HG03354 (cell line): Measurements from ENCODE around the gene RIN2.
A peak's percentile ranks its signal among the peaks of the same experiment; 100 is the strongest.

Experiments used
- ATAC-seq: cut with Tn5 transposase; IDR thresholded peaks from one replicate; pipeline ENCODE4 v1.9.1; 2021; ENCODE audit warnings: mild to moderate bottlenecking; ENCODE audit not compliant: unreplicated experiment, poor library complexity, severe bottlenecking

The RIN2 gene

DNA sequence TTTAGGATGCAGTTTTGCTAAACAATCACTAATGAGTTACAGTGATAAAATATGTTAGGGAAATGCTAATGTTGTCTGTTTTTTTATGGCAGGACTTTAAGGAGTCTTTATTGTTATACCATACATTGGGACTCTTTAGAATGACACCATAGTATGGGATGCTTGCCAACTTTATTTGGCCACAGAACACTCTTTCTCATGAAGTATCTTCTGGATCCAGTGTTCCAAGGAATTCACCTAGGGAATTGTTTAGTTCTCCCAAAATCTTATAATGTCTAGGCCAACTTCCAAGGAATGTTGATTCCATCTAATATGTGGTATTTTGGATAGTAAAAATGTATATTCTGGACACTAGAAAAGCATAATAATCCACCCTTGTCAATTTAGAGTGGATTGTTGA is 3.3 kb downstream of the RIN2 start:
- ATAC-seq, result no peak

DNA sequence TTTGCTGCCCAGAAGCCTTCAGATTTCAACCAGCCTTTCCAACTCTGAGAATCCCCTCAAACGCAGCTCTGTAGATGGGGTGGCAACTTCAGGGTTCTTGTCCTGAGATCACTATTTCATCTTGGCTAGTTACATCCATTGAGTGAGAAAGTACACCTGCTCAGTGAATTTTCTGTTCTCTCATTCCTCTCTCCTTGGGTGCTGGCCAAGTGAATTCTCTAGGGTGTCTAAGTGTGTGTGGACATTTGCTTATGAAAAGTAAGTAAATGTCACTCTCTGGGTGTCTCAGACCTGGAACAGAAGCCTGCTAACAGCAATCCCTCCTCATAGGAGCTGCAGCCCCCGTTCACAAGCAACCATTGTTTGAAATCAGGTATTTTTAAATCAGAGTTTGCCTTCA is 3.8 kb downstream of the RIN2 start:
- ATAC-seq, result no peak

DNA sequence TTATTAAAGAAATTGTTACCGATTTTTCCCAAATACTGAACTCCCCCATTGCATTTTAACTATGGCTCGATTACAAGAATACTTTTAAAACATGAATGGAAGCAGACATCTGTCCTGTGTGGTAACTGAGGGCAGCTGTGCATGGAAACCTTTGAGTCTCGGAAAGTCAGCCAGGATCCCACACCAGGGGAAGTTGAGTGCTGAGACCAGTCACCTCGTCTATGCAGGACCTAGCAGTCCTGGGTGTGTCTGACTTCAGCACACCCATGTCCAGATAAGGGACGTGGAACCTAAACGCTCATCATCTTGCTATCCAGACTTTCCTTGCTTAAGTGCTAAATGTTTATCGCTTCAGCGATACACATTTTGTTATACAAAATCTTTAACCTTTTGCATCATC is 6.1 kb downstream of the RIN2 start:
- no peak for ATAC-seq

DNA sequence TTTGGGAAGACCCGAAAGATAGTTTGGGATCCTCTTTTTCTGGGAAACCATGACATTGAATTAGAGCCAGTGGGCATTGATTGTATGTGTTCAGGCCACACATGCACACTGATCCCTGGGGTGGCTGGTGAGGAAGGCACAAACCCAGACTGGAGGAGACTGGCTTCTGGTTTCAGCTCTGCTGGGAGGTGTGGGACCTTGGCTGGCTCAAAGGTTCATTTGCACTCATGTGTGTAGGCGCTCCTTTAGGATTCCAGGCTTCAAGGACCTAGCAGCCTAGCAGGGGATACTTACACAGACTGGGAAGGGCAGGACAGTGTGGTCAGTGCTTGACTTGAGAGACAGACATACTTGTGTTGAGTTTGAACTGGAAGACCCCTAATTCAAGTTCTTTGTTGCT is 7.2 kb downstream of the RIN2 start:
- no peak for ATAC-seq

DNA sequence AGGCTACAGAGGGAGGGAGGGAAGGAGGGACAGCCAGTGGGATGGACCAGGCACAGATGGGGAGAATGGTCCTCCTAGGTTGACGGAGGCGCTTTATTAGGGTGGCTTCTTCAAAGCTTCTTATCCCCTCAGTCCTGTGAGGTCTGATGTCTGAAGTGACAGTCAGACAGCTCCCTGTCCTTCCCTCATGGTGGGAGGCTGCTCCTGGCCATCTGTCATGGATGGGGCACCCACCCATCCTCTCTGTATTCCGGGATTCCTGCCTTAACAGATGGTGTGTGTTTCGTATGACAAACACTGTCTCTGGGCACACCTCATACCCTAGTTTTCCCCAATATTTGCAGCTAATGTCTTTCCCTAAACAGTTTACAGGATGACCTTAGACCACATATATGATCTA is 7.9 kb downstream of the RIN2 start:
- no peak for ATAC-seq

DNA sequence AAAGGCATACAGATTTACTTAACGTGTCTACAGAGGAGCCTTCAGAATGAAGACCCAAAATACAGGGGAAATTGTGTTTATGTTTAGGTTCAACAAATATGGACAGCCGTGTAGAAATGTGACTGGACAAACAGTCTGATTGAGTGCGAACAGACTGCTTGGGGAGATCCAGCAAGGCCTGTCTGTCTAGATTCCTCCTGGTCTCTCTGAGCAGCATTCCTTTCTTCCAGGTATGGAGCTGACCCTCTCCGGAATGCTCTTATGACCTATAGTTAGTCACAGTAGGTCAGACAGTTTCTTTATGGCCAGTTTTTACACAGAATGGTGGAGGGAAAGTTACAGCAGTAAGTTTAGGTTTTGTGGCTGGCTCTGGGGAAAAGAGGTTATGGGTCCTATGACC is 9.0 kb downstream of the RIN2 start:
- no peak for ATAC-seq

DNA sequence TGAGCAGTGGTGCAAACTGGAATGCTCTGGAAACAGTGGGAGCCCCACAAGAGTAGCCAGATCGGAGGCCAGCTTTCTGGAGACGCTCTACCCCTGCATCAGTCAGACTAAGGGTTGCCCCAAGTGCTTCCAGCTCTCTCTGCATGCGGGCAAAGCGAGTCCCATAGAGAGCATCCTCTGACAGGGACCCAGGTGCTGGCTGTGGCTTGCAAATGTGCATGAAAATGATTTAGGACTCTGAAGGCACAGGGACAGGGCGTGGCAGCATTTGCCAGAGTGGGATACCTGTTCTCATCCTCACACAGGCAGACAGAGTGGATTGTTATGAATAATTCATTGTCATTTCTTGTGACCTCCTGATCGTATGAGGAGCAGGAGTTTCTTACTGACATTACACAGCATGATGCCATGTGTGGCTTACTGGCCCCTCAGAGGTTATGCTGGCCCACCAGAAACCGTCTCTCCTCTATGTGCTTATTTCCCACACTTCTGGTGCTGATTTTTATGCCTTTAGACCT is 10.3 kb downstream of the RIN2 start:
- ATAC-seq, result no peak

DNA sequence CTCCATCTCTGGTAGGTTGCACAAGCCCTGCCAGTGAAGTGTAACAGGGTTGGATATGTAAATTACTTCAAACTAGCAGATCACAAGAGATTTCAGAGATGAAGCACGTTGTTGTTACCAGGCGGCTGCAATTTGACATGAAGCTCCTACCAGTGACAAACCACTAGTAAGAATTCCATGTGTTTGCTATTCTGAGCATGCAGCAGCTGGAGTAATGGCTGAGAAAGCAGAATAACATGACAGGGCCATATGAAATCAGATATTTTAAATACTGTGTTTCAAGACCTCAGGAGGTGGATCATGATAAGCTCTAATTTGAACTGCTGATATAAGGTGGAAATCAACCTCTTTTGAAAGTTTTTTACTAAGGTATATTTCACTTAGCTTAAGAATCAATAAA is 11.4 kb downstream of the RIN2 start:
- ATAC-seq, result no peak

DNA sequence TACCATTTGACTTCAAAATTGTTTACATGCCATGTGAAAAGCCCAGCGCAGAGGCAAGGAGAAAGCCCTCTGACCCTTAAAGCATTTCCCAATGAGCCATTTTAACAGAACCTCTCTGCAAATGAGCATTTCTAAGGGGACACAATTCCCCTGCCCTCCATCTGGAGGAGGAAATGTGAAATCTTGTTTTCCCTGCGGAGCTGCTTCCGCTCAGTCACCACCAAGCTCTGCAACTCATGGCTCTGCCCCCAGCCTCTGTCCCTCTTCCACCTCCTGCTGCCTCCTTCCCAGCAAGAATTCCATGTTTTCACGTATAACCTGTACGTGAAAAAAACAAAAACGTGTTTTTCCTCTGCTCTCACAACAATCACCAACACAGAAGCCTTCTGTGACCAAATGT is 12.3 kb downstream of the RIN2 start:
- ATAC-seq, result no peak

DNA sequence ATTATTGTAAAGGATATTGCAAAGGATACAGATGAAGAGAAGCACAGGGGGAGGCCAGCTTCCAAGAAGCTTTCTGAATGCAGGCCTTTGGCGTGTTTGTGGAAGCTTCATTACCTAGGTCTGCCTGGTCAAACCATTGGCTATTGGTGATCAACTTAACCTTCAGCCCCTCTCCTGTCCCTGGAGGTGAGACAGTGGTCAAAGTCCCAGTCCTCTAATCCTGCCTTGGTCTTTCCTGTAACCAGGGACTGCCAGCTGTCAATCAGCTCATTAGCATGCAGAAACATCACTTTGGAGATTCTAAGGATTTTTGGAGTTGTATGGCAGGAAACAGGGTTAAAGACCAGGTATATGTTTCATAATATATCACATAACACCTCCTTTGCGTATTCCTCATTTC is 13.0 kb downstream of the RIN2 start:
- no peak for ATAC-seq

DNA sequence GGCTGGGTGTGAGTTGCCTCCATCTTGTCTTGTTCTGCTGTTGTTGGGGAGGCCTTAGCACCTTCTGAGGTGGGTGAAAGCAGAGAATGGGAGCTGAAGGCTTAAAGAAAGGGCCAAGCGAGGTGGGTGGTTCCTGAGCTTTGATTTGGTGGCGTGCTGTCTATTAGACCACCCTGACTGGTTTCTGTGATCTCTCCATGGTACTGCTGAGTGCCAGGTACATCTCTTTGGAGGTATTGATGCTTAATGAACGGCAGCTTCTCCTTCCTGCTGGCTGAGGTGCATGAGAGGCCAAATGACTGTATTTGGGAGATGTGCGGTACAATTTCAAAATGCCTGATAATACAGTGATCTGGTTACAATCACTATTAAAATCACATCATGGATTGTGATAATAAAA is 15.4 kb downstream of the RIN2 start:
- no peak for ATAC-seq

DNA sequence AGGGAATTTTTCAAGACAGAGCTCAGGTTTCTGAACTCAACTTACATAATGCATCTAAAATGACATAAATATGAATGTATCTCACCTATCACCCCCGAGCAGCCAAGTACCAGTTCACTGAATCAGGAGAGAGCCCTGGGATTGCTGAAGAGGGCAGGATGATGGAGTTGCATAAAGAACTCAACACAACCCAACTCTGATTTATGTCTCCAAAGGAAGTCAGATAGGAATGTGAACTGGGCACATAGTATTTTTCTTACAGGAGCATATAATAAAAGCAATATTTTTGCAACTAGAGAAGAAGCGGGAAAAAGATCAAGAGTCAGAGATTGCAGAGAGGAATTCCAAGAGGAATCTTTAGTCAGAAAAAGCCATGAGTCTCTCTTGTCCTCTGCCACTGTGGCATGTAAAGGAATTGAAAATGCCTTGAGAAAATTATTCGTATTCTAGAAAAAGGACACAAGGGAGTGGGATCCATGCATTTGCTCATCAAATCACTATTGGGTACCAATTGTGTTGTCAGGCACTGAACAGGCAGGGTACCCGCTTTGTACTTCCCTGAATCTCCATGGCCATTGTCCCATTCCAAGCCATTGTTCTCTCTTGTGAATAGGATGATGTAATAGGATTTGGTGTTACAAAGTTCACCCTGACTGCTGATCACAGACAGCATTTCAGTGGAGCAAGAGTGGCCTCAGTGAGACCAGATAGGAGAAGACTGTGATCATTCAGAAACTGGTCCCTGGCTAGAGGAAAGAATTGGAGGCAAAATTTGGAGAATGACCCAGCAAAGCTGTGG is 16.3 kb downstream of the RIN2 start:
- ATAC-seq, result no peak

DNA sequence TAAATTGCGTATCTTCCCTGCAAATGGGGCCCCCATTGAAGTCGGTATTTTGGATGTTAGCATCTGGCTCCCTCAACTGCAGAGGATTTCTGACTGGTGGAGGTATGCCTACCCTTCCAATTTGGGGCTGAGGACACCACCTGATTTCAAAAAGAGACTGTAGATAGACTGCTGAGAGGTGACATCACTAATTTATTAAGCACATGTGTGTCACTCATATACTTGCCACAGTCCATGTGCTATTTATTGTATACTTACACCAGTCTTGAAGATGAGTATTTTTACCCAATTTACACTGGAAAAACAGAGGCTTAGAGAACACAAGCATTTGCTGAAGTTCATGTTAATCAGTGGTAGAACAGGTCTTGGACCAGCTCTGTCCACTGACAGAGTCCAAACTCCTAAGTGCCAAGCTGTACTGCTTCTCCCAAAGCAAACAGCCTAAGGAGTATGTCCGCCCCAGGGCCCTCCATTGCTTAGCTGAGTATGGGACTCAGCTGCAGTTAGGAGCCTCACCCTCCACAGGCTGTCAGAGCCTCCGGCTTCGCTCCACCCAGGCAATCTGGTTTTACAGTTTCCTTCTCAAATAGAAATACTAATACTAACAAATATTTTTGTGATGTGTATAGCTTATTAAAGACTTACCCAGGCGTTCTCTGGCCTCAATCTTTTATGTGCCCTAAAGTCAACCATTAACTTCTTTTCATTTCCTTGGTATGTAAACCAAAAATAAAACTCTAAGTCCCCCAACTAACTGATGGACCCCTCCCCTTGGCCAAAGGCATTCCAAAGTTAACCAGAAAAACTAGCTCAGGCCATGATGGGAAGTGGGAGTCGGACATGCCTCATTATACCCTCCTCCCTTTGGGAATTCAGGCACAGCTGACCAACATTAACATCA is 17.5 kb downstream of the RIN2 start:
- ATAC-seq, result no peak

DNA sequence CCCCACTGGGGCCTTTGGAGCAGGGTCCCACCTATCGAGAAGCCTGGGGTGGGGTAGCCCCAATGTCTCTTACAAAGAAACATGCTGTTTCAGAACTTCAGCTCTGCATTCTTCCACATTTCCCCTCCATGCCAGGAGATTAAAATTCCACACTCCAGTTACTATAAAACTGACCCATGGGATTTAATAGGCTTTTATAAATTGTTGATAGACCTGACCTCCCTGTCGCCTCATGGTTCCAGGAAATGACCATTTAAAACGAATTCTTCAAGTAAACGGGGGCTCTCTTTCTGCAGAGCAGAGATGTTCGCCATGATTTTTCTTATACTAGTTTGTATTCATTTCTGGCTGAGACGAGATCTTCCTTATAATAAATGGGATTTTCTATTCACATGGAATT is 19.3 kb downstream of the RIN2 start:
- ATAC-seq, result no peak

DNA sequence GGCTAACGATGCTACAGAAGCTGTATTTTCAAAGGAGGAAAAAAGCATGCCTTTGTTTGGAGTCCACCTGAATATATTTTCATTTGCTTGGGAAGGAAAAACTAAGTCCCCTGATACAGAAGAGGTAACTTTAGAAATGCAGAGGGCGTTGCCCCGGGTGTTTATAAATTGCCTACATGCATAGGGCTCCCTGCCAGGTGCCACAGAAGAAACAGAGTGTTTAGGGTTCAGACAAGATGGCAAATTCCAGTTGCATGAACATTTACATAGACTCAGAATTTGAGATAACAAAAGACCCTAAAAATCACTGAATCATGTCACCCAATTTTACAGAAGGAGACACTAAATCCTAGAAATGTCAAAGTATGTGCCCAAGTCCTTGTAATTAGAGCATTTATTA is 19.9 kb downstream of the RIN2 start:
- no peak for ATAC-seq

DNA sequence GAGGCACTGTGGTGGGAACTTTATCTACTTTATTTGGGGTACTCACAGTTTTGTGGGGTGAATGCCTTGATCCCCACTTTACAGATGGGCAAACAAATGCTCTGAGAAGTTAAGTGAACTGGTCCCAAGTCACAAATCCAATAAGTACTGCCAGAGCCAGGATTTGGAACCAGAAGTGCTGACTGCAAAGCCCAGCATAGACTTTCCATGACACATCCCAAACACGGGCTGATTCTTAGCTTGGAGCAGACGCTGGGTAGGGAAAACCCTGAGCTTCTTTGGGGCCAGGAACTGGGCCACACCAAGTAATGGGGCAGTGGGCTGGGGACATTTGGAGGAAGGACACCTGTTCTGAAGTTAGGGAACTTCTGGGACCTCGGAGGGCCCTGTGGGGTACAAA is 20.3 kb downstream of the RIN2 start:
- ATAC-seq, result no peak

DNA sequence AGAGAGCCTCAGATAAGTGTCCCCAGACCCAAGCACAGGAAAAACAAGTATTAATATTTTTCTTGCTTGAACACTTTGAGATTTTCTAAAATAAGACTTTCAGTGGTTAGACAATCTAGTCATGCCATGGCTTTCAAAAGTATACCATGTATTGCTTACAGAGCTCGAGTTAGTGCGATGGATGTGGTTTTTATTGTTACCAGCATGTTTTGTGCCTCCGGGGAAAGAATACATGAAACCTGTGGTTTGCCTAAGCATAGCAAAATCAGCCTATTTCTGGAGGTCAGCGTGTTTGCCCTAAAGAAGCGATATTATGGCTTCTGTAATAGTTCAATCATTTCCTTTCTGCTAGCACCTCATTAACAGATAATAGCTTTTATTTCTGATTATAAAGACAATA is 21.6 kb downstream of the RIN2 start:
- ATAC-seq, result peak; percentile 53

DNA sequence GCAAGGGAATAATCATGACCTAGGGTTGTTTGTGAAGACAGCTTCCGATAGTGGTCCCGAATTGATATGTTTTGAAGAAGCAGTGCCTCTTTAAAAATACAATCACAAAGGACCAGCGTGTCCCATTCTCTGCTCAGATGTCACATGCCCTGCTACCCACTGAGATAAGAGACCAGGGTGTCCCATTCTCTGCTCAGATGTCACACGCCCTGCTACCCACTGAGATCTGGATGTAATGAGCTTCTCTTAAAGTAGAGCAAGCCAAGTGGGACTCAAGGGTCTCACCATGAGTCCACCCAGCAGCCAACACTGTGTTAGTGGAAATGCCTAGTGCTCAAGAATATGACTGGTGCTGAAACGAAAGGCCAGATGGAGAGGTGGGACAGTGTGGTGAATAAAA is 22.2 kb downstream of the RIN2 start:
- ATAC-seq, result no peak

DNA sequence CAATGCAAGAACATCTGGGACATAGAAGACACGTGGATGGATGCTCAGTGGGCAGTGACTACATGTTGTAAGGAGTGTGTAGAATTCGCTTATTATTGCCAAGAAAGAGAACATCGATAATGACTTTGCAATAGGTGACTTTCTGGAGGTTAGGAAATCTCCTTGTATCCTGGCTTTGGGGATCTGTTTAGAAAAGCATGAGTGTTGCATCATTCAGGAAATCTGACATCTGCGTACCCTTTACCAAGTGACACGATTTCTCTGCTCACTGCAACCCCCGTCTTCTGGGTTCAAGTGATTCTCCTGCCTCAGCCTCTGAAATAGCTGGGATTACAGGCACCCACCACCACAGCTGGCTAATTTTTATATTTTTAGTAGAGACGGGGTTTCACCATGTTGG is 23.2 kb downstream of the RIN2 start:
- ATAC-seq, result no peak

DNA sequence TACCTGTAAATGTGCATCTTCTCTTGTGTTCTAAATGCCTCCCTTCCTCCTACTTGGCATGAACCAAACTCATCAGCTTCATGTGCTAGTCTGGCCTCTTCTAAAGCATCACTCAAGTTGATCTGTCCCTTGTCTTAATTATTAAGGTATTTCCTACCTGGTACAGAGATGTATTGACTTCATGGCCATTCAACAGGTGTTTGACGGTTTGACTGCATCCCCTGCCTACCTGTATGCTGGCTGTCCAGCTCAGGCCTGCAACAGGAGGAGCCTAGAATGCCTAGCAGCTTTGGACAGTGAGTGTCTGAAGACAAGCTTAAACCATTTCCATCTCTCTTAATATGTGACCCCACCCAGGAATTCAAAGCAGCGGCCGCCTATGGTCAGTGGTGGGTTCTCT is 24.6 kb downstream of the RIN2 start:
- no peak for ATAC-seq

DNA sequence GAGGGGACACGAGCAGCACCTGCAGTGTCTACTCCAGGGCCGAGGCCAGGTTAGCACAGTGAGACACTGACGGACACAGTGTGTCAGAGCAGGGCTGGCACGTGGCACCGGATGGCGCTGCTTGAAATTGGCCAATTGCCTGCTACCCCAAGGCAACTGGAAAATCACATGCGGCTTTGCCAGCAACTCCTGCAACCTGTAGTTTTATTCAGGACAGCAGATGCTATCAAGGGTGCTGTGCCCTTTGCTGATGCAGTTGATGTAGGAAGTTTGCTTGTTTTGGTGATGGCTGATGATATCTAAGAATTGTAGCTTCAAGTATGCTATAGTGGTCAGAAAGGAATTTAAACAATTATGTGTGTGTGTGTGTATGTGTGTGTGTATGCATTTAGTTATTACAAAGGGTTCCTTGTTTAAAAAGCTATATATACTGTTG is 25.9 kb downstream of the RIN2 start:
- no peak for ATAC-seq
